GM12878 (cell line): ENCODE results near the gene LGMN. TPM values are rescaled to one million over a fixed set of nuclear protein-coding genes. Genes with fewer than 3 reads are reported as not detected.

Experiments used
- ATAC-seq: fragments of 200-7000 bp; cut with Tn5 transposase; 3 replicates; pipeline ENCODE4 v1.9.1; 2020; ENCODE audit warnings: mild to moderate bottlenecking, moderate library complexity
- BruUV-seq: library from RNA; stranded (reverse); fragments of 400-500 nt; replicated peaks from 2 replicates; lab custom pipeline; 2021; lab: Mats Ljungman, UMichigan
- CTCF ChIA-PET: fragments of 300-600 bp; sonication (Branson Sonifier 250); formaldehyde crosslinking; extraction: SDS; loops from one replicate; lab custom pipeline; 2021; ENCODE audit warnings: inconsistent platforms; lab: Yijun Ruan, JAX
- POLR2A ChIA-PET: fragments of 350-600 bp; formaldehyde crosslinking; extraction: SDS; loops from one replicate; lab custom pipeline; 2021; ENCODE audit warnings: inconsistent platforms; lab: Charles Lee
- RAD21 ChIA-PET: fragments of 300-600 bp; sonication (Branson Sonifier 250); formaldehyde crosslinking; loops from one replicate; lab custom pipeline; 2023; ENCODE audit warnings: antibody characterized with exemption; ENCODE audit not compliant: unreplicated experiment; lab: Charles Lee
- SMC1A ChIA-PET: fragments of 300-600 bp; sonication (Branson Sonifier 250); formaldehyde crosslinking; loops from one replicate; lab custom pipeline; 2023; ENCODE audit not compliant: unreplicated experiment, uncharacterized antibody; lab: Charles Lee
- DNase-seq: peaks from one replicate; pipeline ENCODE4 v3.0.0-alpha.2; 2011; ENCODE audit warnings: low read depth, low spot score
- FAIRE-seq: peaks from 3 replicates; lab custom pipeline; 2011; peaks lifted over from hg19 to GRCh38; lab: Jason Lieb, UNC
- H2AFZ ChIP-seq: 2 replicates; pipeline ENCODE4 v1.6.0; 2011; ENCODE audit warnings: low read depth, low read length, control low read depth; ENCODE audit not compliant: control insufficient read depth
- H3K27ac ChIP-seq: 2 replicates; pipeline ENCODE4 v1.5.1; 2011; ENCODE audit warnings: control low read depth; ENCODE audit not compliant: control insufficient read depth, insufficient read depth
- H3K27me3 ChIP-seq, 2 experiments: replicated peaks in 1 of 2; 2 replicates each; pipeline versions ENCODE4 v1.6.0 to v1.6.1; 2011; ENCODE audit warnings: low read length in 1 of 2; ENCODE audit not compliant: control insufficient read depth in 2 of 2, insufficient read depth in 2 of 2
- H3K36me3 ChIP-seq, 2 experiments: 2 replicates each; pipeline ENCODE4 v1.5.1; 2011; ENCODE audit warnings: low read length in 1 of 2; ENCODE audit not compliant: control insufficient read depth in 2 of 2, insufficient read depth in 2 of 2
- H3K4me1 ChIP-seq: 2 replicates; pipeline ENCODE4 v1.6.1; 2011; ENCODE audit warnings: mild to moderate bottlenecking, low read length, moderate library complexity, mixed read lengths; ENCODE audit not compliant: control insufficient read depth, insufficient read depth
- H3K4me2 ChIP-seq: 2 replicates; pipeline ENCODE4 v1.6.0; 2011; ENCODE audit warnings: control low read depth; ENCODE audit not compliant: control insufficient read depth, insufficient read depth
- H3K4me3 ChIP-seq: fragments of 200-600 bp; sonication (generic); 2 replicates; pipeline ENCODE4 v1.5.1; 2016
- H3K79me2 ChIP-seq: 2 replicates; pipeline ENCODE4 v1.6.0; 2011; ENCODE audit warnings: low read length; ENCODE audit not compliant: control insufficient read depth, insufficient read depth
- H3K9ac ChIP-seq: 2 replicates; pipeline ENCODE4 v1.8.0; 2011; ENCODE audit warnings: low read length, control low read depth, mixed read lengths; ENCODE audit not compliant: control insufficient read depth, insufficient read depth
- H3K9me3 ChIP-seq: replicated peaks from 3 replicates; pipeline ENCODE4 v1.5.1; 2011; ENCODE audit warnings: mild to moderate bottlenecking, low read length; ENCODE audit not compliant: control insufficient read depth, insufficient read depth
- H4K20me1 ChIP-seq: 2 replicates; pipeline ENCODE4 v1.6.0; 2011; ENCODE audit not compliant: control insufficient read depth, insufficient read depth
- ATF3 ChIP-seq: IDR thresholded peaks from 2 replicates; pipeline ENCODE4 v1.6.1; 2011; ENCODE audit warnings: low read depth, mild to moderate bottlenecking, low read length, moderate library complexity, borderline replicate concordance; ENCODE audit errors: extremely low read depth
- BCL11A ChIP-seq: IDR thresholded peaks from 2 replicates; pipeline ENCODE4 v1.6.1; 2011; ENCODE audit warnings: low read depth, low read length
- BHLHE40 ChIP-seq, 2 experiments: fragments of 450-650 bp in 1 of 2; IDR thresholded peaks; 2 replicates each; pipeline ENCODE4 v1.6.1; 2011 to 2017; ENCODE audit warnings: low read depth in 2 of 2, borderline replicate concordance in 1 of 2, improper control_type of control experiment in 1 of 2, low read length in 1 of 2, mild to moderate bottlenecking in 1 of 2
- DPF2 ChIP-seq: fragments of 450-650 bp; IDR thresholded peaks from 2 replicates; pipeline ENCODE4 v1.6.1; 2017; ENCODE audit warnings: mild to moderate bottlenecking
- MLLT1 ChIP-seq: fragments of 450-650 bp; IDR thresholded peaks from 2 replicates; pipeline ENCODE4 v1.6.1; 2016; ENCODE audit warnings: mild to moderate bottlenecking
- MTA2 ChIP-seq: fragments of 450-650 bp; IDR thresholded peaks from 2 replicates; pipeline ENCODE4 v1.6.1; 2016; ENCODE audit warnings: low read depth, mild to moderate bottlenecking, moderate library complexity
- NR2F1 ChIP-seq: fragments of 450-650 bp; conservative IDR thresholded peaks from 2 replicates; pipeline ENCODE4 v1.6.1; 2017; ENCODE audit warnings: mild to moderate bottlenecking
- RUNX3 ChIP-seq: IDR thresholded peaks from 2 replicates; pipeline ENCODE4 v1.6.1; 2012; ENCODE audit warnings: low read length, inconsistent platforms
- TCF7 ChIP-seq: IDR thresholded peaks from 2 replicates; pipeline ENCODE4 v1.6.1; 2014; ENCODE audit warnings: antibody characterized with exemption, borderline replicate concordance
- WGBS: methylation state at CpG from one replicate; pipeline ENCODE4 v1.1.6; 2016; ENCODE audit warnings: low lambda C conversion rate; ENCODE audit not compliant: insufficient replicate concordance, insufficient coverage; ENCODE audit errors: missing lambda C conversion rate; 5-methylcytosine and 5-hydroxymethylcytosine counted together
- in situ Hi-C: fragments of 300-500 bp; cut with MboI; formaldehyde crosslinking; loops from 9 replicates; pipeline ENCODE4 v1.14.3; 2018; ENCODE audit warnings: mixed read lengths
- intact Hi-C: fragments of 100-400 bp; cut with micrococcal nuclease; formaldehyde crosslinking; loops from one replicate; pipeline ENCODE4 v1.14.2; 2022; ENCODE audit not compliant: unreplicated experiment
- polyA plus RNA-seq, 11 experiments: library from polyadenylated mRNA; depleted of rRNA in 4 of 11; unstranded in 6 of 11; stranded (reverse) in 5 of 11; fragments of >200 nt; fragmentation: Nextera tagmentation in 4 of 11; fragmentation: Illumina TruSeq in 1 of 11; extraction: Ambion mirVana in 4 of 11; extraction: Trizol in 1 of 11; gene quantifications; 1 replicate in 1 of 11; 2 replicates in 10 of 11; pipeline versions ENCODE4 v1.2.1 to v1.2.3, GENCODE V29; 2011 to 2016; ENCODE audit warnings: inconsistent platforms in 2 of 11, missing spikeins in 2 of 11, low read depth in 1 of 11
- total RNA-seq, 4 experiments: library from RNA; depleted of rRNA in 3 of 4; stranded (reverse); fragments of >200 nt in 3 of 4; fragmentation: Illumina TruSeq in 1 of 4; extraction: Trizol in 1 of 4; gene quantifications; 2 replicates each; pipeline versions ENCODE4 v1.2.1 to v1.2.3, GENCODE V29; 2013 to 2021

LGMN gene
- total and polyA plus RNA-seq, 10 of the 15 experiments (the other 5 are each of a cell fraction or from before 2014, with no cell fraction given): 0.71 to 192 (median 3.9) TPM

DNA sequence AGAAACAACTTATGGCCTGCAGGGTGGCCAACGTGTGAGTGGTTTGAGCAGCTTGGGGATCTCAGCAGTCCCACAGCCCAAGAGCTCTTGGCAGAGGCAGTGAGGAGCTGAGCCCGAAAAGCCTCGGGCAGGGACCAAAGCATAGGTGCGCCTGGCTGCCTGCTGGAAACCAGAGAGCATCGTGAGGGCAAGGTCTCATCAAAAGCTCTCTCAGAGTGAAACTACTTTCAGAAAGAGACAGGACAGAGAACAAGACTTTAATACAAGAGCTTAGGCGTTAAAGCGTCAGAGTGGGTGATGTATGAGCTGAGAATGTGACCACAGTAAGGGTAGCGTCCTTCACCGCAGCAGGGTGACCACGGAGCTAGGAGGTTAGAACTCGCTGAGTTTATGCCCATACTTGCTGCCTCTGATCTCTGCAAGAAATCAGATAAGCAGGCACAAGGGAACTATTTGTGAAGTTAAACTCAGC, 30.8 kb downstream of the LGMN start:
- ChIA-PET RAD21 (interaction anchor here (0.7 to 7.8 kb wide), 6 partner anchors 12 to 65 kb away, joined by 3 to 106 read pairs (median 4); no protein-coding TSS in a partner anchor), POLR2A (interaction anchor here (1.2 kb wide), 1 partner anchor 37 kb away, joined by 3 read pairs; no protein-coding TSS in a partner anchor), CTCF (interaction anchor here (0.7 to 2.9 kb wide), 10 partner anchors 8 to 829 kb away, joined by 3 to 27 read pairs (median 5); partner anchors contain the start of gene LGMN), SMC1A (interaction anchor here (0.6 to 11.0 kb wide), 11 partner anchors 12 to 548 kb away, joined by 3 to 151 read pairs (median 3); no protein-coding TSS in a partner anchor)
- intact Hi-C loops: loop anchor here (10.0 kb wide), 1 partner anchor 447 kb away; no protein-coding TSS in a partner anchor
- DNase-seq: no peak
- no peak for TF ChIP-seq TCF7
- TF ChIP-seq MLLT1: 0 out of 2 replicates have a peak, but pooled peaks have one; percentile 16
- TF ChIP-seq BHLHE40 (IDR thresholded peaks at IDR 0.05; ENCODE audit: borderline replicate concordance in 1 of 2, low read depth in 2 of 2, low read length in 1 of 2): peak in 1 of 2 experiments; percentile 20; a peak in 1 of 4 replicates
- TF ChIP-seq NR2F1: peak; percentile 66
- 0 out of 2 replicates have a peak, but pooled peaks have one; percentile 12 for TF ChIP-seq MTA2
- peak; percentile 46 for TF ChIP-seq RUNX3
- TF ChIP-seq DPF2: peak; percentile 57; the same call in 1 of the 2 replicates
- no peak for TF ChIP-seq ATF3
- 0 out of 2 replicates have a peak, but pooled peaks have one; percentile 22 for TF ChIP-seq BCL11A
- no peak overlapping the region for H3K4me3 ChIP-seq
- ATAC-seq: peak; percentile 81
- in situ Hi-C loops: no loop called here
- H3K4me1 ChIP-seq: no peaks in the 10 kb centered on the region
- H2AFZ ChIP-seq: no peak overlapping the region
- no peak overlapping the region for H3K9ac ChIP-seq
- H3K27ac ChIP-seq: no peak overlapping the region
- H3K4me2 ChIP-seq: no peak overlapping the region
- no peaks in the 10 kb centered on the region for H3K27me3 ChIP-seq
- H3K79me2 ChIP-seq: no peaks in the 10 kb centered on the region
- 79% methylated on average over 11 of the region's 11 CpGs for WGBS
- H3K9me3 ChIP-seq: no peaks in the 10 kb centered on the region; the same call in 2 of the 3 replicates
- peaks cover 0 to 5% of the 10 kb centered on the region in 2 experiments; a peak in 3 of 4 replicates for H3K36me3 ChIP-seq
- FAIRE-seq: no peak
- no TSS peak for BruUV-seq
- no peaks in the 10 kb centered on the region; the same call in 1 of the 2 replicates for H4K20me1 ChIP-seq
